Activated CD4-positive, CD25-positive, alpha-beta regulatory T cell treated with anti-CD3 and anti-CD28 coated beads, Interleukin-2, amount 50 U/mL, for 72 hours (primary cell): ENCODE measurements around the gene BLID.

ENCODE experiments used
- DNase-seq: peaks from one replicate; pipeline ENCODE4 v3.0.0; 2021

BLID gene

DNA sequence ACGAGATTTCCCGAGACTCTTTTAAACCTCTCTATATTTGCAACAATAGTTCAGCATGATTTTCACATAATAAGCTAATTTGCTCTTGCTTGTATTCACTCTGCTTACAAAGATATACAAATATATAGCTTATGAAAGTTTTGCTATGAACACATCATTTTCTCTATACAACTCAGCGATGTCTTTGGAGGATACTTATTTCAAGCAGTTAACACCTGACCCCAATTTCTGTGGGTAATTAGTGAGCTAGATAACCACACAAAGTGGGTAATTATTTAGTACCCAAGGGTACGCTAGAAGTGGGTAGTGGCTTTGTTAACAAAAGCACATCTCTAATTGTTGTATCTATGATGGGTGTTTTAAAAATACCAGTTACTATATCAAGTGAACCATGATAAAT, 12.3 kb downstream of the BLID start:
- no peak for DNase-seq

DNA sequence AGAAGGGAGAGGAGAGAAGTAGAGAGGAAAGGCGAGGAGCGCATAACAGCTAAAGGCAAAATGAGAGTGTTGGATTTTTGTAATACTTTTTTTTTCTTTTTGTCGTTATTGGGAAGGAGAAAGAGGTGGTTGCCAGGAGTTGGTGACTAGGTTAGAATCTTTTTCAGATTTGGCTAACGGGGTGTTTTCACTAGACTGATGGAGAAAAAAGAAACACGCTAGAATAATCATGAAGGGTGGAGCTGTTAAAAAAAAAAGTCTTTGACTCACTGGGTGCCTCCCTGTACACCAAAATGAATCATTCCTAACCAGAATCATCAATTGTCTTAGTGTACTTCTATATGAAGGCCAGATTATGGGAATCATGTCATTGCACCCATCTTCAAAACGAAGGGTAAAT, 12.7 kb downstream of the BLID start:
- DNase-seq, result no peak

DNA sequence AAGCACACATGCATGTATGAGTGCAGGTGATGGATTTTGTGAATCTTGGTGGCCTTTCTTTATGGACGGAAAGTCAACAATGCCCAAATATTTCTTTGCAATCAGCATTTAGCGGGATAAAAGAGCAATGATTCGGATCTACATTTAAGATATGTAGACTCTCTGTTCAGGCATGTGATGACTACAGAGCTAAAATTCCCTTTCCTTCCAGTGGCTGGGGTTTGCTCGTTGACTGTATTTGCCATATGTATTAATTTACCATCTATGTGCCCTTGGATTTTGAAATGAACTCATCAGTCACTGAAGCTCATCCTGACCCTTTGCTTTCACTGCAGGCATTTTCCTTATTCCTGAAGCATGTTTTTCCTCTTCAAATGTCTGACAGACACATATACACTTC, 13.6 kb downstream of the BLID start:
- no peak for DNase-seq

DNA sequence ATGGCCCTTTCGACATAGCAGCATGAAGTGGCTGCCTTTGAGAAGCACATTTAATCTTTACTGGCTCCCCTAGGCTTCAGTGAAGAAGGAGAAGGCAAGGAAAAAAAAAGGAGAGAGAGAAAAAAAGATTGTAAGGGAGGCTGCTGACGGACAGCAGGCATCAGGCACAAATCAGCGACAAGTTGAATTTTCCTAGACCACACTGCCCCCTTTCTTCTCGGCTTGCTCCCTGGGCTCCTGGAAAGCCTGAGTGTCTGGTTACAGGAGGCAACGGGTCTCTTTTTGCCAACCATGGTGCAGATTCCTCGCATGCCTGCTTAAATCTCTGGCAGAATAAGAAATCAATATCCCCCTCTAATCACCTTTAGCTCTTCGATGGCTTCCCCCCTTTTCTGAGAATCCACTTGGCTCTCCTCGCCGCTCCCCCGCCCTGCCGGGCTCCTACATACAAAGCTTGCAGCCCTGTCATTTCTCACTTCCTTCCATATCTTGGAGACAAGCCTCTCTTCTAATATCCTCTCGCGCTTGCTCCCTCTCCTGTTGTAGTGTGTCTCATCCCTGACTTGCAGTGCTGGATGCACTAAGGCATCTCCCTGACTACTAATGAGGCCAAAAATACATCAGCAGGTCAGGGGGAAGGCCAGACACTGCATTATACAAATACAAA, 14.3 kb downstream of the BLID start:
- no peak for DNase-seq

DNA sequence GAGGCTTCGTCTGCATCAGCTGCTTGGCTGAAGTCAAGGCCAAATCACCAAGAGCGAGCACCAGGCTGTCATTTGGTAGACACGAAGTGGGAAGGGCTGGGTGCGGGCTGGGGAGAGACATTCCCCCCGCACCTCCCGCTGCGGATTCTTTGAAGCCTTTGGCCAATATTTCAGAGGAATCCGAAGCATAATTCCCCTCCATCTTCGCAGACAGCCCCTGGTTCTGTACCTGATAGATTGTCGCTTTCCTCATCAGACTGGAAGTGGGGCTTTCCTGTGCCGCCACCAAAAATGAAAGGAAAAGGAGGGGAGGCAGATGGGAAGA, 15.3 kb downstream of the BLID start:
- DNase-seq, result no peak

DNA sequence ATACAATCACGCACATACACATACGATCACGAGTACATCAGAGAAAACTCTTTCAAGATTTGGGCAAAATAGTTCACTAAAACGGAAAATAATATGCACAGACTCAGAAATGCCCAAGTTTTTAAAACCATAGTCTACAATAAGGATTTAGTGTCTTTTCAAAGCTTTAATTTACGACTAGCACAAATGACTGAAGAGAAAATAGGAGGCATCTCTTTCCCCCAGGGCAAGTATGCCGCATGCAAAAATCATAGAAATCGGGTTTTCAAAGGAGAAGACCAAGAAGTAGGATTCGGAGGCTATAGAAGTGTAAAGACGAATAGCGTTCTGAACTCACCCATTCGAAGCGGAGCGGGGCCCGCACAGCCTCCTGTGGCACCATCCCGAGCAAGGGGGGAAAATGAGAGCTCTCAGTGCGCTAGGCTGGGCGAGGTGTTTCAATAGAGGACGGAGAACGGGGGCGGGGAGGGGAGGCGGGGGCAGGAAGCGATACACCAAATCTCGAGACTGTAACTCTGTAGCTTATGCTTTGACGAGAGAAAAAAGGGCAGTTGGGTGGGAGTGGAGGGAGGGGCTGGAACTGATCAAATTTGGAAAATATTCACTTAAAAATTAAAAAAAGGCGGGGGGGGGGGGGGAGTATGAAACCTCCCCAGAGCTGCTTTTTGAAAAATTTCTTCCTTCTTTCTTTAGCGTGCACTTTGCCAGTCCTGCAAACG, 15.8 kb downstream of the BLID start:
- DNase-seq, result no peak

DNA sequence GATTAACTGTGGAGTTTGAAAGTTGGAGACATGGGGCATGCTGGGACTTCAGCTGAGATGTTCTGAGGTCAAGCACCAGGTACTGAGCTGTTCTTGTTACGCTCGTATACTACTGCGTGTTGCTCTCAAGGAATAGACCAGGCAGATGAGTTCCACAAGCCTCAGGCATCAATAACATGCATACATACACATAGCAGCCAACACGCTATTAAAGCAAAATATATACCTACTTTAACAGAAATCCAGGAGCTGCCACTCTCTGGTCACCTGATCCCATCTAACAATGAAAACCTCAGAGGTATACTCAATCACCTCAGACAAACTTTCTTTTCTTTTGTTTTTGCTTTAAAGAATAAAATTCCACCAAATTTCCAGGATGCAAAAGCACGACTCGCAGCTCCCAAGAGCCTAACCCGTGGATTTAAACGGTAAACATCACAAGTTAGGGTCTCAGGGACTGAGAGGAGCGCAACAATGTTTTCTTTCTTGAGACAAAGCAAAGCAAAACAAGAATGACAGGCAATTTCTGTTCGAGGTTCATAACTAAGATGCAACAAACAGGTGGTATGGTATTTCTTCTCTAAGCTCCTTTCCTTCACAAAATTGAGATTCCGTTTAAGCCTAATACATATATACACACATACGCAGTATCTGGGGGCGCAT, 16.5 kb downstream of the BLID start:
- DNase-seq, result no peak

DNA sequence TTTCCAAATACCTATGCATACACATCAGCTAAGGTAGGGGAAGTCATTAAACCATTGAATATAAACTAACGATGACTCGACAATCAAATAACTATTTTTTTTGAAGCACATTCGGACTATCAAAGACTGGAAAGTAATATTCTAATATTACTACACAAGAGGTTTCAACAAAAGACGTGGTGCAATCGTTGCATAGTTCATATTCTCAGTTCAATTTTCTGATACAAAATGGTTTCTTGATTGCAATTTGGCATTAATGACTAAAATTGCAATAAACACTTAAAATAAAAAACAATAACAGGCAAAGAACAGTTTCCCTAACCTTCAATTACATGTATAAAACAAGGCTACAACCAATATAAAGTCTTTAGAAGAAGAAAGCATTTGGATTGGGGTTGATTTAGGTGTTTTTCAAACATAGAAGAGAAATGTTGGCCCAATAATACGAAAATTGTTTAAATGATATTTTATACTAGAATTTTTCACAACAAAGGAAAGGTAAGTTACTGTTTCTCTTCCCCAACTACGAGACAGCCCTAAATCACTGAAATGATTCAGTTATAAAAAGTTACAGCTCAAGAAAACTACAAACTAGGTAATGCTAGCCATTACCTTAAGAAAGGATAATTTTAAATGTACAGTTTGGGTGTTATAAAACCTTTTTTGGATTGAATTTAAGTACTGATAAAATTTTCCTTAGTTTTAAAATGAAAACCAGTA, 17.6 kb downstream of the BLID start:
- no peak for DNase-seq

DNA sequence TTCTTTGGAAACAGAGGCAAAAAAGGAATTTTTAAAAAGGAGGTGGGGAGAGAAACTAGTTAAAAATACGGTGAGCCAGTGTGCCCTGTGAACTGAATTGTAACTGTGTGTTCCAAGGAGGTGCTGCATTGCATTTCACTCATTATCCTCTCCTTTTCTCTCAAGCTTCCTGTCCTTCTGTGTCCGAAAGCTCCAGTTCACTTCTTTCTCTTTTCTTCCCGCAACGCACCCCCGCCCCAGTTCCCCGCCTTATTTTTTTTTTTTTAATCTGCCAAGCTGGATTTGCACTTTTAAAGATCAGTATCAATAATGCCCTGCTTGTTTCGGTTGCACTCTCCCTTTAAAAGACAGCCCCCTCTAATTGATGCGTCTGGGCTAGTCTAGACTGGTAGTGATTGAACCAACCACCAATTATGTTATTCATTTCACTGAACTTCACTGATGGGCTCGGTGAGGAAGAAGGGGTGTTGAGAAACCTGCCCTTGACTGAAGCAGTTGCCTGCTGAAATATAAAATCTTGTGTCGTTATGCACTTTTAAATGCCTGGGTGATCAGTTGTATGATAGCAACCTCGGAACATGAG, 18.5 kb downstream of the BLID start:
- no peak for DNase-seq

DNA sequence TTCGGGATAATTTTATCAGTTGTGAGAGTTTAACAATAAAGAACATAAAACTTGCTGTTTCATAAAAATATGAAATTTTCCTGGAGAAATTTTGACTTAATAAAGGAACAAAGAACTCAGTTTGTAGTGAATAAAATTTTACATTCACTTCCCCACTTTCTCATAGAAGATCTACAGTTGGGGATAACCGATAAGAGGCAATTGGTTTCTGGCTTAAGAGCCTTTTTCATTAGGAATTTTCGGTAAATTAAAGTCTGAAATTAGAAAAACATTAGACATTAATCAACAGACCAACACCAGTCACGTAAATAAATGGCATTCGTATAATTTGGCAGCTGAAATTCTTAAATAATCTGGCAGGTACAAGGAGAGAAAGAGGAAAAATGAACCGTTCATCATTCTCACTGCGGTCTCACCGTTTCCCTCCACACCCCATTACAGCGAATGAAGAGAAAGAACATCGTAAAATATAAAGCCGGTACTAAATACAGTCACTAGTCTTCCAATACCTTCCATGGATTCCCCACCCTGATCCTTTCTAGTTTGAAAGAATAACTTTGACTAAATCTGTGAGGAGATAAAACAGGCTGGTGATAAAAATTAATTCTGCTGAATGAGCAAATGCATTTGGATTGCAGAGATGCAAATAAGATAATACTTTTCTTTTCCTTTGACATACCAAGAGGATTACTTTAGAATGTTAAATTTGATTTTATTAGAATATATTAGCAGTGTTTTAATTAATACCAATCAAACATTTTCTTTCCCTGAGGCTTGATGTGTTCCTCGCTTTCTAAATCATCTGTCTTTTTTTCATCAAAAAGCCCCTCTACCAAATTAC, 19.5 kb downstream of the BLID start:
- no peak for DNase-seq

DNA sequence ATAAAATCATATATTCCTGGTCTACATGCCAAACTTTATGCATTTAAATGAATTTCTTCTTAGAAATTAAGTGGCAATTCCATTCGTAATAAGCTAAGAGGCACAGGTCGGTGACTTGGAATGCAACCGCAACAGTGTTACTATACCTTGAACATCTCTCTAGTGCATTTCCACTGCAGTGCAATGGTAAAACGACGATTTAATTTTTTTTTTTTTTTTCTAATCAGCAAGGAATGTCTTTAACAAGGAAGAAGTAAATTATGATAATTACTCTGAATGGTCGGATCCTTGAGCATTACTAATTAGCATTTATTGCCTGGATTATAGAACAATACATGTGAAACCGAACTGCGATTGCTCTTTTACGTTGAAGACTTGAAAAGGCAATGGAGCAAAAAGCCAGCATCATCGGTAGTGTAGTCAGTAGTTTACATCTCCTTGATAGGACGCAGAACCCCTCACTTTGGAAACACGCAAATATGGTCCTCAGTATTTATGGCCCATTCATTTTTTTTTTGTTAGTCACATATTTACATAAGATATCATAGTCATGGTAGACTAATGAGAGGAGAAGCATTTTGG, 20.2 kb downstream of the BLID start:
- no peak for DNase-seq

DNA sequence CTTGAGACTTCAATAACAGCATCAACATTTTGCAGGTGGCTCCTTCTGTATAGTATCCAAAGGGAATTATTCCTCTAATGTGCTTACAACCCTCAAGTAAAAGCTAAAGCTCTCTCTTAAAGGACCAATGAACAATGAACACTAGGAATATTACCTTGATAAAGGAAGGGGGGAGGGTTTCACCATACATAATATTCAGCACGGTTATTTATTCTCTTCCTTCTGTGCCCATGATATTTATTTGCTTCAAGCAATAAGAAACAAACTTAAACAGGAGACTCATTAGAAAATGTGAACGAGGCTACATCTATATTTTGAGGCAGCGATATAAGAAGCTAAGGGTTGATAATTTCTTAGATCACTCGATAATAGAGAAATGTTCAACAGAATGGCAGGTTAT, 21.2 kb downstream of the BLID start:
- DNase-seq, result no peak

DNA sequence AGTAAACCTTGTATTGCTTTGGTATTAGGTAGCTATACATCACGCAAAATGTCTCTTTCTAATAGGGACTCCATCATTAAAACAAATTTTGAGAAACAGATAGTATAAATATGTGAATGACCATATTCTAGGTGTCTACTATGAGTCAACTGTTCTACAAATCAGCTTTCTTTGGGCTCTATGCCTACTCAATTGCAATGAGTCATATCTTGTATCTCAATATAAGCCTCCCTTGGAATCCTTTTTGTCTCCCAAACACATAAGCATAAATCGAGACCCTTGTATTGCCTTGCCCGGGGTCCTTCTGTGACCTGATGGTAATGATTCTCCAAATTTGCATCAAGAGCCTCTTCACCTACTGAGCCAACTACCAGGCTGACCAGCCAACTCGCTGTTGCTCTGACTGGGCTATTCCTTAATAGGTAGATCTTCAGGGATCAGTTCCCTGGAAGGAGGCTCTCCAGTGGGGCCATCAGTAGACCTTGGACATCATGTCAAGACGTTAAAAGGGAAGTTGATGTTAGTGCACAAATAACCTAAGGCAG, 22.2 kb downstream of the BLID start:
- DNase-seq, result no peak

DNA sequence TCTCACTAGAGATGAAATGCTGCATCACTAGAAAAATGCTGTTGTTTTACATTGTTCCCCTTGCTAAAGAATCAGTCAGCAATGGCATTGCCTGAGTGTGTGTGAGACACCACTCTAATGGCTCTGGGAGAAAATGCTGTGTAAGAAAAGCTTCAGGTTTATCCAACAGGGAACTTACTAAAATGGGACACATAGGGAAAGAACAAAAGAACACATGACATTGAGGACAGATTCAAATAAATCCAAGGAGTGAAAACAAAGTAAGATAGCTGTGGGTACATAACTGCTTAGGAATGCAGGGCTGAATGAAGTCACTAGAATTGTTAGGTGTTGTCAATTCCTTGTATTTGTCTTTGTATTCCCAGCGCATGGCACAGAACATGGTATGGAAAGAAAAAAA, 24.2 kb downstream of the BLID start:
- no peak for DNase-seq

DNA sequence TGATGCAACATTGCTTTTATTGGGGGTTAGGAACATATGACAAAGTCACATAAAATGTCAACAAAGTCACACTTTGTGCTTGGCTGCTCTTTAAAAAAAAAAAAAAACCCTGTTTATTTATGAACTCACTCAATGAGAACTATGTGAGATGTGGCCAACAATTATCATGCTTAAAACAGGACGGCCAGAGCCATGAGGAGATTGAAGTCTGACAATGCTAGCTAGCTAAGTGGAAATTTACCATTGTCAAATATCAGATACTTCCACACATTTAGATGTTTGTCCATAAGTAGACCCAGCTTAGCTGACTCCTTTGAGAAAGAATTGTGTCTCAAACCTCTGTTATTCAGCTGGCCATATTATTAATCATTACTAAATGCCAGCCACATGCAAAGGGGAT, 26.9 kb downstream of the BLID start:
- DNase-seq, result no peak

DNA sequence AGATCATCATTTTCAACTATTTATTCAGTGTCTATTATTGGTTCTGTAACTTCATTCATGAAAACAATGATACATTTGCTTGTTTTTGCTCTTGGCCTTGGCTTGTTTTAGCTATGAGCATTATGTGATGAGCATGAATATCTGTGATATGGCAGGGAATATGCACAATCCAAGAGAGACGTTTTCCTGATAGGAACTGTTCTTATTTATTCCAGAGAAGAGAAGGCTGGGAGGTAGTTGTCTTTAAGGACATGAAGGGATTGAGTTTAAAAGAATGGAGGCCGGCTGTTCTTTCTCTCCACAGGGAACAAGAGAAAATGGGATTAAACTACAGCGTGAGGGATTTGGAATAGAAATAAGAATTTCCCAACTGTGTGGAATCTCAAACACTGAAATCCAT, 30.3 kb downstream of the BLID start:
- DNase-seq, result no peak

DNA sequence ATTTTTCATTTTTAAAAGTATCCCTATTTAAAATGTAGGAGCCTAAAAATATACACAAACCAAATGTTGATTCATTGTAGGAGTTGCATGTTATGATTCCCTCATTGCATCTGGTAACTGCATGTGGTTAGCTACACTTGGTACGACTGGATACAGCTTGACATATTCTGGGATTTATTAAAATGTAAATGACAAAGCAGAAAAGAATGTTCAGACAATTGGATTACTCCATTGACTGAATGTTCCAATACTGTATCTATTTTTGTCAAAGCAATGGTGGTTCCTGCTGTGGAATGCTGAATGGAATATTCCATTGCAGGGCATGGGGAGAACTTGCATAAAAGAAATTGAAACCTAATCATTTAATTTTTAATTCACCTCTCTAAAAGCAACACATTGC, 30.8 kb downstream of the BLID start:
- DNase-seq, result no peak

DNA sequence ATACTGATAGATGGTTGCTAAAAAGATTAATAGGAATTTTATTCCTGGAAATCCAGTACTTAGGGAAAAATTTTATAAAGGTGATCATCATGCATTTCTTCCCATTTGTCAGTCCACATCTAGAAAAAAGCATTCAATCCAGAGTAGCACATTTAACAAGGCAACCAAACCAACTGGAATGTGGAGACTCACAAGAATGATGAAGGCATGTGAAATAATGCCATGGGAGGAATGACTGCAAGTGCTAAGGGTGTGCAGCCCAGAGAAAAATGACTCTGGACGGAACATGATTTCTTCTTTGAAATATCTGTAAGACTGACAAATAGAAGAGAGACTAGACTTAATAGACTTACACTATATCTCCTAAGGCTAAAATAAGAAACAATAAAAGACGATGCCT, 33.8 kb downstream of the BLID start:
- no peak for DNase-seq

DNA sequence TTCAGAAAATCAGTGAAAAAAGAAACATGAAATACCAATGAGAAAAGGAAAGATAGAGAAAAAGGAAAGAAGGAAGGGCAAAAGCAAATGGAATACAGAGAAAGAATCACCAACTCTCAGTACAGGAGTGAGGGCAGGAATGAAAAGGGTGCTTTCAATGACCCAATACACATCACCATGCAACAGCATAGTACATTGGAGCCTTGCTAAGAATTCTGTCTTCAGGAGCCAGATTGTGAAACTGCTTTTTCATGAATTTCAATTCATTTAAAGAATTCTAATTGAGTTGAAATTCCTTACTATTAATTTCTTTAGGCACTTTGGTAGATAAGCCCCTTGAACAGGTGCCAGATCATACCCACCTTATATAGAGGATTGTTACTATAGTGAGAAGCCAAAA, 34.9 kb downstream of the BLID start:
- no peak for DNase-seq

DNA sequence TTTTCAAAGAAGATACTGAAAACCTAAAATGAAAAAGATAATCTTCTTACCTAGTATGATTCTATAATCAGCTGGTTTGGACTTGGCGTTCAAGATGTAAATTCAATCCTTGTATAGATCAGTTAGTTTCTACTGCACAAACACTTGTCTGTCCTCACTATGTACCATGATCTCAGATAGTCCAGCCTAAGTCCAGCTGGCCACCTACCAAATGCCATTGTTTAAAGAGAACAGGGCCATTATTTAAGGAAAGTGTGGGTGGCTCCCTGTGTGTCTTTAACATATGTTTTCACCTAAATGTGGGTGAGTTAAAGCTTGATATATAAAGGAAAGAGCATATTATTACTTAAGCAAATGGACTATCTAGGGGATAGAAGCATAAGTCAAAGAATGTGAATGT, 38.6 kb downstream of the BLID start:
- no peak for DNase-seq

DNA sequence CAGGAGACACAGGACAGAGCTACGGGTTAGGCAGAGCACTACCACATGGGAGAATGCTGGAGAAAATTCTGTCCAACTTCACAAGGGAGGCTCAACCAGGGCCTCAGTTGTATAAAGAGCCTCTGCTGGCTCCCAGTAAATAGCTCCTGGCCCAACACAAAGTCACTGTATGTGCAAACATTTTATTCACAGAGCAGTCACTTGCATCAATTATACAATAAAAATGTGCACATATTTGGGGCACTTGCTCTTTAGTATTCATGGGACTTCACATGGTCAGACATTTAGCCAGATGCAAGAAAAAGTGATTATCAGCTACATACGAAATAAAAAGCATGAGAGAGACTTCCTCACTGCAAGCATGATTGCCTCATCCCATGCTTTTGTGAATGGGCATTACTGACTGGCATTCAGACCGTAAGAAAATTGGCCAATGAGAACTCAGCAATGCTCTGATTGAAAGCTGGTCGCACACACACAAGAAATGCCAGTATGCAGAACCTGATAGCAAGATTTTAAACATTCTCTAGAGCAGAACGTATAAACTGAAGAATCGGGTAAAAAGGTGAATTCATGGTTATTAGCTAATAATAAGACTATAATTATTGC, 39.4 kb downstream of the BLID start:
- no peak for DNase-seq

DNA sequence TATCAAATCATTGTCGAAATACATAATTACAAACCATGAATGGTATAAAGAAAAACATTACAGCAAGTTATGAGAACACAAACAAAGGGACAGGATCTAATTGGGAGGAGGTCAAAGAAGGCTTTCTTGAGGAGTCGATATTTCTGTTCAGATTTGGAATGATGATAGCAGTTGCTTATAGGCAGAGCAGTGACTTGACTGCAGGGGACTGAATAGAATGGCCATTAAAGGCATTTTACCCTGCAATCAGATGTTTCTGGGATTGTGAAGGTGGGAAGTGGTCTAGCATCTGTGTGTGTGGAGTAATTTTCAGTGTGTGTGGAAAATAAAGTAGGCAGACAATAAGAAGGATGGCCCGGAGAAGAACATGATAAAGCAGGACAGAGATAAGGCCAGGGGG, 41.0 kb downstream of the BLID start:
- DNase-seq, result no peak
